ENCODE results near the gene MED13. TPM values are rescaled to one million over a fixed set of nuclear protein-coding genes. Genes with fewer than 3 reads are reported as not detected.

The MED13 gene
- total and polyA plus RNA-seq, 2 experiments from 2014 or later = 6.6 to 51.2 TPM

- Histone ChIP-seq H3K9me2 (replicated peaks; ENCODE audit: insufficient read depth) (no peaks in the 10 kb centered on the region), H3K4me3 (no peak overlapping the region), H3K4me2 (peak overlapping the region; percentile 4), H3K27ac (peak overlapping the region; percentile 66), H3K27me3 (no peaks in the 10 kb centered on the region), H4K20me1 (ENCODE audit: insufficient read depth, poor library complexity, severe bottlenecking) (no peaks in the 10 kb centered on the region), H3K4me1 (ENCODE audit: insufficient read depth) (peaks cover 4% of the 10 kb centered on the region), H3K79me2 (no peaks in the 10 kb centered on the region), H3K36me3 (replicated peaks; ENCODE audit: insufficient read depth, low read depth) (no peaks in the 10 kb centered on the region), H2AFZ (no peak overlapping the region), H3K9me3 (ENCODE audit: low read depth) (no peaks in the 10 kb centered on the region)
- DNase-seq (ENCODE audit: low spot score) = no peak
- TF ChIP-seq EZH2phosphoT487 (IDR thresholded peaks at IDR 0.05; ENCODE audit: low read depth, severe bottlenecking, unreplicated experiment) (no peak), CTCF (IDR thresholded peaks at IDR 0.05; ENCODE audit: poor library complexity) (no peak), EZH2 (IDR thresholded peaks at IDR 0.05; ENCODE audit: borderline replicate concordance) (no peak)
- WGBS (ENCODE audit: low lambda C conversion rate, missing lambda C conversion rate) = 32% methylated on average over 7 of the region's 7 CpGs
Measured at GRCh38 chr17:62111562-62112171, 46.6 kb upstream of the MED13 start.

GRCh38 chr17:62110923-62111484 lies 45.9 kb upstream of the MED13 start:
- Histone ChIP-seq H3K9me3 (ENCODE audit: low read depth) (no peaks in the 10 kb centered on the region), H3K27ac (peak overlapping the region; percentile 66)
- WGBS (ENCODE audit: low lambda C conversion rate, missing lambda C conversion rate) = 74% methylated on average over 3 of the region's 3 CpGs

GRCh38 chr17:62109924-62110323 lies 44.8 kb upstream of the MED13 start:
- no peaks in the 10 kb centered on the region for H3K9me3 ChIP-seq (ENCODE audit: low read depth)
- H3K27ac ChIP-seq = no peak overlapping the region
- peaks cover 8% of the 10 kb centered on the region for H3K4me1 ChIP-seq (ENCODE audit: insufficient read depth)
- no peaks in the 10 kb centered on the region for H3K36me3 ChIP-seq (replicated peaks; ENCODE audit: insufficient read depth, low read depth)
- TF ChIP-seq EZH2phosphoT487 (IDR thresholded peaks at IDR 0.05; ENCODE audit: low read depth, severe bottlenecking, unreplicated experiment) = no peak
- TF ChIP-seq EZH2 (IDR thresholded peaks at IDR 0.05; ENCODE audit: borderline replicate concordance) = no peak
- TF ChIP-seq CTCF (IDR thresholded peaks at IDR 0.05; ENCODE audit: poor library complexity) = no peak
- H3K4me3 ChIP-seq = no peak overlapping the region
- H3K4me2 ChIP-seq = no peak overlapping the region
- no peaks in the 10 kb centered on the region for H4K20me1 ChIP-seq (ENCODE audit: insufficient read depth, poor library complexity, severe bottlenecking)
- no peaks in the 10 kb centered on the region for H3K79me2 ChIP-seq
- 87% methylated on average over 4 of the region's 4 CpGs for WGBS (ENCODE audit: low lambda C conversion rate, missing lambda C conversion rate)
- H2AFZ ChIP-seq = no peak overlapping the region
- no peak for DNase-seq (ENCODE audit: low spot score)
- no peaks in the 10 kb centered on the region for H3K9me2 ChIP-seq (replicated peaks; ENCODE audit: insufficient read depth)
- no peaks in the 10 kb centered on the region for H3K27me3 ChIP-seq

More at GRCh38 chr17:62110923-62111484, 45.9 kb upstream of the MED13 start:
- peaks cover 4% of the 10 kb centered on the region for H3K4me1 ChIP-seq (ENCODE audit: insufficient read depth)
- DNase-seq (ENCODE audit: low spot score) = peak; percentile 28
- H3K4me3 ChIP-seq = no peak overlapping the region
- H4K20me1 ChIP-seq (ENCODE audit: insufficient read depth, poor library complexity, severe bottlenecking) = no peaks in the 10 kb centered on the region
- H2AFZ ChIP-seq = no peak overlapping the region
- TF ChIP-seq EZH2 (IDR thresholded peaks at IDR 0.05; ENCODE audit: borderline replicate concordance) = no peak
- no peak for TF ChIP-seq EZH2phosphoT487 (IDR thresholded peaks at IDR 0.05; ENCODE audit: low read depth, severe bottlenecking, unreplicated experiment)
- no peak for TF ChIP-seq CTCF (IDR thresholded peaks at IDR 0.05; ENCODE audit: poor library complexity)
- H3K36me3 ChIP-seq (replicated peaks; ENCODE audit: insufficient read depth, low read depth) = no peaks in the 10 kb centered on the region
- H3K79me2 ChIP-seq = no peaks in the 10 kb centered on the region
- H3K9me2 ChIP-seq (replicated peaks; ENCODE audit: insufficient read depth) = no peaks in the 10 kb centered on the region
- no peaks in the 10 kb centered on the region for H3K27me3 ChIP-seq
- H3K4me2 ChIP-seq = peak overlapping the region; percentile 4

Measured in hepatocyte (in vitro differentiated cells).